Measurements from ENCODE around the gene JAM2.

- TF ChIP-seq POLR2AphosphoS5 (IDR thresholded peaks at IDR 0.05; ENCODE audit: insufficient read depth in 1 of 2, low read depth in 1 of 2) (no peak), POLR2A (IDR thresholded peaks at IDR 0.05) (no peak), CTCF (IDR thresholded peaks at IDR 0.05) (no peak)
Measured at GRCh38 chr21:25647647-25648046, 8.6 kb downstream of the JAM2 start.

Data from vagina (tissue), 2 donors.